NCI-H510A (cell line): ENCODE results near the gene NOXO1.
A peak's percentile ranks its signal among the peaks of the same experiment; 100 is the strongest.

ENCODE experiments used
- DNase-seq: peaks from one replicate; lab custom pipeline; 2025; lab: John Stamatoyannopoulos, UW

The NOXO1 gene

GRCh38 chr16:1997494-1998359 is 16.5 kb upstream of the NOXO1 start:
- no peak for DNase-seq

DNA sequence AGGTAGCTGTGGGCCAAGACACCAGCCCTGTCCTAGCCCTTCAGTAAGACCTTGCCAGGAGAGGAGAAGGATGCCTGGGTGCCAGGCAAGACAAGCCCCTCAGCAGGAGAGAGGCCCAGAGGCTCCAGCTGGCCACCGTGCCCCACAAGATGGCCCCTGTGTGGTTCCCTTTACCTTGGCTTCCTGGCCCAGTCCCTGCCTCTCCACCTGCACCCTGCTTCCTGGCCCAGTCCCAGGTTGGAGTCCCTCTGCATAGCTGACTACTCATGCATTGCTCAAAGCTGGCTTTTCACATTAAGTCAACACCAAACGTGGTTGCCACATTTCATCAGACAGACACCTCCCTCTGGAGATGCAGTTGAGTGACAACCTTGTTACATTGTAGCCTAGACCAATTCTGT is 12.5 kb upstream of the NOXO1 start:
- DNase-seq: no peak

GRCh38 chr16:1992704-1993317 is 11.5 kb upstream of the NOXO1 start:
- no peak for DNase-seq

- DNase-seq: no peak
Observed at GRCh38 chr16:1991948-1992703, 10.9 kb upstream of the NOXO1 start.

DNA sequence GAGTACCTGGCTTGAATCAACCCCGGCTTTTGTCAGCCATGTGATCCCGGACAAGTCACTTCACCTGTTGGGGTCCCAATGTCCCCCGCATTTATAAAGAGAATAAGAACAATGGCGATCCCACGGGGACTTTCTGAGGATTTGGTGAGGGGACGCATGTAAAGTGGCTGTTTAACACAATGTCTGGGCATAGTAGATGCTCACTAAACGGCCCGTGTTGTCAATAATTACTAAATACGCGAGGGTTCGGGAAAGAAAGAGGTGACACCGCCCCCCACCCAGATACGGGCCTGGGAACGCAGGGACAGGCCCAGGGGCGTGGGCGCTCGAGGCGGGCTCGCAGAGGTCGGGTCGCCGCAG is 10.3 kb upstream of the NOXO1 start:
- DNase-seq: no peak

- DNase-seq: no peak
Observed at GRCh38 chr16:1991135-1991551, 9.9 kb upstream of the NOXO1 start.

GRCh38 chr16:1990351-1991134 is 9.3 kb upstream of the NOXO1 start:
- no peak for DNase-seq

DNA sequence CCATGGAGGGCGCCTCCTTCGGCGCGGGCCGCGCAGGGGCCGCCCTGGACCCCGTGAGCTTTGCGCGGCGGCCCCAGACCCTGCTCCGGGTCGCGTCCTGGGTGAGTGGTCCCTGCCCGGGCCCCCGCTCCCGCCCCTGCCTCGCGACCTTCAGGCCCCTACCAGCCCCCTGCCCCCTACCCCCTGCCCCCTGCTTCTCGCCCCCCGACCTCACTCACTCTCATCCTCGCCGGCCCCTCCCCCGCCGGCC is 8.8 kb upstream of the NOXO1 start:
- no peak for DNase-seq

DNA sequence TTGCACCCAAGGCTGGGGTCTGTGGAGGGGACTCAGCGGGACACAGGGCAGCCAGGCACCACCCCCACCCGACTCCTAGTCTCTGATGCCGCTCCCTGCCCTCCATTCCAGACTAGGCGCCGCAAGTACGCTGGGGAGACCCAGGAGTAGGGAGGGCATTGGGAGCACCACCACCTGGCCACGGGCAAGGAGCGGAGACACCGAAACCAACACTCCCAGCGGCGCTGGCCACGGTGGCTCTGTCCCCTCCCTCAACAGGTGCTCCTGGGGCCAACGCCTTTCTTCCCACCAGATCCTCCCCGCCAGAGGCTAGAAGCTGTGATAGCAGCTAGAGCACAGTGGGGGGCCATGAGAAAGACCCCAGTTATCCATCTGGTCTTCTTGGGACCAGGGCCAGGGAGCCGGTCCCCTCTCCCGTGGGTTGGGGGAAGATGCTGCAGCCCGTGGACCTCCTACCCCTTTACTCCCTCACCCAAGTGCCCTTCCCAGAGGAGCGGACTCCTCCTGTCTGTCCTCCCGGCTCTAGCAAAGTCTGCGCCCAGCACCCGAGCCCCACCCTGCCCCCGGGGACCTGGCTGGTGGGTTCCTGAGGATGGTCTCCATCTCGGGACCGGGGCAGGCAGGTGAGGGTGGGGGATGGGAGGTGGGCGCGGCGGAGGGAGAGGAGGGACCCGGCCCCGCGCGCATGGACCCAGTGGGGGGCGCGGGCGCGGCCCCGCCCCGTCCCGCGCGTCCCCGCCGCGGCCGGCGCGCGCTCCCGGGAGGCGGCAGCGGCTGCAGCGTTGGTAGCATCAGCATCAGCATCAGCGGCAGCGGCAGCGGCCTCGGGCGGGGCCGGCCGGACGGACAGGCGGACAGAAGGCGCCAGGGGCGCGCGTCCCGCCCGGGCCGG is 8.2 kb upstream of the NOXO1 start, which contains the start of gene SYNGR3:
TSS of gene SYNGR3 (plus strand) at position 762 of the 892 bp plus-strand sequence. CDS start 133 bp downstream, outside the sequence.
- no peak for DNase-seq

DNA sequence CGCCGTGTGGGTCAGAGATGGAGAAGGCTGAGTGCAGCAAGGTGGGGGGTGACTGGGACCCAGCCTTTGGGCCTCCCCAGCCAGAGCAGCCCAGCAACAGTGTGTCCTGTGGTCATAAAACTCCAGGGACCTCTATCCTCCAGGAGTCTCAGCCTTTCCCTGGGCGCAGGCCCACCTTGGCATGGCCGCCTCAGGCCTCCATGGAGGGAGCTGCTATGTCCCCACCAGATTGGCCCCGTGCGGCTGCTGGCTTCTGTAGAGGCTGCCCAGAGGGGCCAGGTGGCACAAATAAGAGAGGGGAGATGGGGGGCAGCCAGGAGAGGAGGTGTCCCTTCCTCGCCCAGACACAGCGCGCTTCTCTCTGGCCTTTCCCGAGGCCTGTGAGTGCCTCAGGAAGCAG is 5.9 kb upstream of the NOXO1 start:
- DNase-seq: no peak

DNA sequence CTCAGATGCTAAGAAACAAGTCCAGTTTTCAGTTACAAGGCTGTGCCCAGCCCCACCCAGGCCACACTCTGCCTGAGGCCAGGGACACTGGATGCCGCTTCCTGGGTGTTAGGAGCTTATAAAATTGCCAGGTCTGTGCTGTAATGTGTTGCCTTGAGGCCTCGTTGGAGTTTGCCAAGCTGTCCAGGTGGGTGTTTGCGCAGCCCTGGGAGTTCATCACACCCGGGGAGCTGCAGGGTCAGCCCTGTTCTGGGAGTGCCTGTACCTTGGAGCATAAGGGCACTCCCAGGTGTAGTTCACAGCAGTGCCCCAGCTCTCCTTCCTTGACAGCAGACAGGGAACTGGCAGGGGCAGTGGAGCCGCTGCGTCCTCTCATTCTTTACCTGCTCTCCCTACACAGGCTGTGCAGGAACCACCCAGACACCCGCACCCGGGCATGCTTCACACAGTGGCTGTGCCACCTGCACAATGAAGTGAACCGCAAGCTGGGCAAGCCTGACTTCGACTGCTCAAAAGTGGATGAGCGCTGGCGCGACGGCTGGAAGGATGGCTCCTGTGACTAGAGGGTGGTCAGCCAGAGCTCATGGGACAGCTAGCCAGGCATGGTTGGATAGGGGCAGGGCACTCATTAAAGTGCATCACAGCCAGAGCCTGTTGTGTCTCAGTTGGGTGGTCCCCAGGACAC is 4.3 kb upstream of the NOXO1 start:
- DNase-seq: no peak

DNA sequence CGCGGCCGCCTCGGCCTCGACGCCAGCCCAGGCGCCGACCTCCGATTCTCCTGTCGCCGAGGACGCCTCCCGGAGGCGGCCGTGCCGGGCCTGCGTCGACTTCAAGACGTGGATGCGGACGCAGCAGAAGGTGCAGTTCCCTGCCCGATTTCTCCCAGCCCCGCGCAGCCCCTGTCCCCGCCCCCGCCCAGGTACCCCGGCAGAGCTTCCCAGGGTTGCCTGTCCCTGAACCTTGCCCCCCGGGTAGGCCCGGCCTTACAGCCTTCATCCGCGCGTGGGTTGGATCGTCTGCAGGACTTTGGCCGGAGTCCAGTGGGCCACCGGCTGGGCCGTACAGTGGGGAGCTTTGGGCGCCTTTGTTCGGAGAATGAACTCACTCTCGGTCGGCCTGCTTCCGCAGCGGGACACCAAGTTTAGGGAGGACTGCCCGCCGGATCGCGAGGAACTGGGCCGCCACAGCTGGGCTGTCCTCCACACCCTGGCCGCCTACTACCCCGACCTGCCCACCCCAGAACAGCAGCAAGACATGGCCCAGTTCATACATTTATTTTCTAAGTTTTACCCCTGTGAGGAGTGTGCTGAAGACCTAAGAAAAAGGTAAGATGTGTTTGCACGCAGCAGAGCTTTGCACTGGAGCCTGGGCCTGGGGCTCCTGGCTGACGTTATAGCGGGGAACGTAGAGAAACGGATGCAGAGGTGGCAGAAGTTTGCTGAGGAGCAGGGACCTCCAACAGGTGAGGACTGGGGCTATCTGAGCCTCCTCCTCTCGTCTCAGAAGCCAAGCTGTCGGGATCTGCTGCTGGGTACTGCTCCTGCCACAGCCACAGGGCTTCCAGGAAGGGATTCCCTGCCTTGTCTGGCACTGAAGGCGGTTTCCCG is 3.3 kb upstream of the NOXO1 start:
- no peak for DNase-seq

DNA sequence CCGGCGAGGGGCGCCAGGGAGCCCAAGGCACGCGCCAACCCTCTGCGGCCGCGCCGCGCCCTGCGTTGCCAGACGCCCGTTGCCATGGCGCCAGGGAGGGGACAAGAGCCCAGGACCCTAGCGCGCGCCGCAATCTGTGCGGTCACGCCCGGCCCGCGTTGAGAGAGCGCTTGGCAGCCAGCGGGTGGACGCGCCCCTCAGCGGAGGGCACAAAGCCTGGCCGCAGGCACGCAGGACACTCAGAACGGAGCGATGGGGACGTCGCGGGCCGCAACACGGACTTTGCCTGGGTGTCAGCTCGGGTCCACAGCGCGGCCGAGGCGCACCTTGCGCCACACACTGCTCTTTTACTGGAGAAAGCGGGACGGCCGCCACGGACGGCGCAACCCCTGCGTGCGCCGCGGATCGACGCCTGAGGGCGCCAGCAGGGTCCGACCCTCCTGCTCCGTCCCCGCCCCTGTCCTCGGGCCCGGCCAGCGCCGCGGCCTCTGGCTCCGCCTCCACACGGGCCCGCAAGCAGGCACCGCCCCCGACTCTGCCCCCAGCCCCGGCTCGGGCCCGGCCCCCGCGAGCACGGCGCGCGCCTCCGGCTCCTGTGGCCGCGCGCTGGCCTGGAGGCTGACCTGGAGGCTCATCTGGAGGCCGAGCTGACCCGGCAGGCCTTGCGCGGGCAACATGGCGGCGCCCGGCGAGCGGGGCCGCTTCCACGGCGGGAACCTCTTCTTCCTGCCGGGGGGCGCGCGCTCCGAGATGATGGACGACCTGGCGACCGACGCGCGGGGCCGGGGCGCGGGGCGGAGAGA is 2.5 kb upstream of the NOXO1 start, which contains the start of gene GFER:
TSS of gene GFER (plus strand) at position 650 of the 803 bp plus-strand sequence. CDS start at position 676, 26 bp downstream.
- DNase-seq: peak; percentile 73

DNA sequence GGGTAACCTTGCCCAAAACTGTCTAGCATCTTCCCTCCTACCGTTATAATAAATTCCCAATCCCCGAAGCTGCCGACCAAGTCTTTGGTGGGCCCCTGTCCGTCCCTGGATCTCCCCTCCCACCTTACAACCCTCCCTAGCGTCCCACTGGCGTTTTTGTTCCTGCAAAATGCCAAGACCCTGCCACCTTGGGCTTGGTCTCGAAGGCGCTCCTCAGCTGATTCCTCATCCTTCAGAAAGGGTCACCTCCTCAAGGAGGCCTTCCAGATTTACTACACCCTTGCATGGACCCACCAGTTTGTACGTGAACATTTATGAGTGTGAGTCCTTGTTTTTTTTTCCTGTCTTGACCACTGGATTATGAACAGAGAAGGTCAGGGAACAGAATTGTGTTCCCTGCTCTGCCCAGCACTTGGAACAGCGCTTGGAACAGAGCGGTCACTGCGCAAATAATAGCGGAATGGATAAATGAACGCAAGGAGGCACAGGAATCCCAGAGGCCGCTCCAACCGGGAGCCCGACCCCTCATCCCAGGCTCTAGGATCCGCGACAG is 1.8 kb upstream of the NOXO1 start:
- DNase-seq: no peak

GRCh38 chr16:1982013-1982433 is 754 bp upstream of the NOXO1 start:
- DNase-seq: no peak

DNA sequence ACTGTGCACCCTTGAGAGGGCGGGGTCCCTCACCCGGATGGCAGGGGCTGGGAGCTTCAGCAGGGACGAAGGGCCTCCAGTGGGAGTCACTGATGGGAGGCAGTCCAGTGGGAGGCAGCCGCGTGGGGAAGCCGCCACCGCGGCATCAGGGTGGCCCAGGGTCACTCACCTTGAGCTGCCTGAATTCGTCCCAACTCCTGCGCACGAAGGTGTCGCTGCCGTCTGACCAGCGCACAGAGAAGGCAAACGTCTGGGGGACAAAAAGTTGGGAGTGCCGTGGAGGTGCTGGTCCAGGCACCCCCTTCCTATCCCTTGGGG is 540 bp downstream of the NOXO1 start:
- DNase-seq: no peak

DNA sequence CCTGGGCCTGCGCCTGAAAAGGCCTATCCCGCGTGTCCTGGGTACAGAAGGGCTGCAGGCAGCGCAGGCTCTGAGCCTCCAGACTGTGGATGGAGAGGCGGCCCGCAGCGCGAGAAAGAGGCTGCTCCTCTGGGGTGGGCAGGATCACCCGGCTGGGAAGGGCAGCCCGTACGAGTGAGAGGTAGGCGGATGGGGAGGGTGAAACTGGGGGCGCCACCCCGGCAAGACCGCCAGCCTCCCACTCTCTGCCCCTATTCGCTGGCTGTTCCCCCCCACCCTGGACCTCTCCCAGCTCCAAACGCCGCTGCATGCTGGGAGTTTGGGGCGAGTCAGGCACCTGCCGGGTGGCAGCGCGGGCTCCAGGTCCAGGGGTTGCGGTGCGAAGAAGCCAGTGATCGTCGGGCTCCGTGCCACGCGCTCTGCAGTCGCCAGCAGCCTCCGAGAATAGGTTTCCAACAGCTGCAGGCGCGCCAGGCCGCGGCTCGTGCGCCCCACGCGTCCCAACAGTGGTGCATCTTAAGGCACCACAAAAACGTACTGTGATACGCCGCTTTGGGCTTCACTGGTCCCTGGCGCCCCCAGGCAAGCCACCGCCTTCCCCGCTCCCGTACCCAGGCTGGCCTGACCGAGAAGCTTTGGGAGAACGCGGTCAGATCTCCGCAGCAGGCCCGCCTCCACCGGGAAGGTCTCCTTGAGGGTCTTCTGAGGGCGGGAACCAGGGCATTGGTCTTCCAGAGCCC is 1.1 kb downstream of the NOXO1 start:
- DNase-seq: no peak
